ENCODE data around the gene ALKBH8. TPM values are rescaled to one million over a fixed set of nuclear protein-coding genes. Genes with fewer than 3 reads are reported as not detected.
"Not testable (repeated sequence)": the region's sequence is repeated elsewhere in the genome, so short reads cannot be mapped to it uniquely, and the experiment has no call there.

Gene ALKBH8
- total and polyA plus RNA-seq, 9 donors = 2.8 to 10.1 (median 6.7) TPM

DNA sequence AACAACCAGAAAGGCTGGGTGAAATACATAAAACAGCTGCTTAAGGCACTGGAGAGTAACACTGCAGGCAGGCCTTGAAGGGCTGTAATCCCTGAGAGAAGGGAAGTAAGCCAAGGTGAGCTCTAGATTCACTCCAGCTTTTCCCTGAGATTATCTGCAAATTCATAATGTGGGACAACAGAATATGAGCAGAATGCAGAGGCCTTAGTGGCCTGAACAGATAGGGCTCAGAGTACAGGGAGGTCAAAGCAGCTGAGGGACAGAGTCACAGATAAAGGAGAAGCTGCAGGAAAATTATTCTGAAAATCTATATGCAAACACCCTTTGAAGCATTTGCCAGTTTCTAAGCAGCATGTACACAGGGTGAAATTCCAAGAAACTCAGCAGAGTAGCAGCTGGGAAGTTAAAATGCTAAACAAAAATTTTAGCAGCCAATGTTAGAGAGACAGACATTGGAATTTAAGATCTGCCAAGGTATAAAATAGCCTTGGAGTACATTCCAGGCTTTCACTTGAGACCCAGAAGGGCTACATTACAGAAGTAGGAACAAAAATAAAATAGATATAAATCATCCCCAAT lies 59.8 kb downstream of the ALKBH8 start:
- H3K4me1 ChIP-seq (ENCODE audit: insufficient read depth) = no peaks in the 10 kb centered on the region
- TF ChIP-seq POLR2A (IDR thresholded peaks at IDR 0.05) (no peak), EP300 (IDR thresholded peaks at IDR 0.05) (no peak)
- TF ChIP-seq, protein P1, sequence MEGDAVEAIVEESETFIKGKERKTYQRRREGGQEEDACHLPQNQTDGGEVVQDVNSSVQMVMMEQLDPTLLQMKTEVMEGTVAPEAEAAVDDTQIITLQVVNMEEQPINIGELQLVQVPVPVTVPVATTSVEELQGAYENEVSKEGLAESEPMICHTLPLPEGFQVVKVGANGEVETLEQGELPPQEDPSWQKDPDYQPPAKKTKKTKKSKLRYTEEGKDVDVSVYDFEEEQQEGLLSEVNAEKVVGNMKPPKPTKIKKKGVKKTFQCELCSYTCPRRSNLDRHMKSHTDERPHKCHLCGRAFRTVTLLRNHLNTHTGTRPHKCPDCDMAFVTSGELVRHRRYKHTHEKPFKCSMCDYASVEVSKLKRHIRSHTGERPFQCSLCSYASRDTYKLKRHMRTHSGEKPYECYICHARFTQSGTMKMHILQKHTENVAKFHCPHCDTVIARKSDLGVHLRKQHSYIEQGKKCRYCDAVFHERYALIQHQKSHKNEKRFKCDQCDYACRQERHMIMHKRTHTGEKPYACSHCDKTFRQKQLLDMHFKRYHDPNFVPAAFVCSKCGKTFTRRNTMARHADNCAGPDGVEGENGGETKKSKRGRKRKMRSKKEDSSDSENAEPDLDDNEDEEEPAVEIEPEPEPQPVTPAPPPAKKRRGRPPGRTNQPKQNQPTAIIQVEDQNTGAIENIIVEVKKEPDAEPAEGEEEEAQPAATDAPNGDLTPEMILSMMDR (IDR thresholded peaks at IDR 0.05) = no peak
- peaks cover 0 to 4% of the 10 kb centered on the region in 2 donors for H3K9me3 ChIP-seq
- no peaks in the 10 kb centered on the region for H3K36me3 ChIP-seq
- no peaks in the 10 kb centered on the region for H3K27me3 ChIP-seq
- H3K27ac ChIP-seq = no peak overlapping the region
- no peak overlapping the region for H3K4me3 ChIP-seq
- no peak for DNase-seq
- intact Hi-C loops (cut with DNase I) = no loop called here

DNA sequence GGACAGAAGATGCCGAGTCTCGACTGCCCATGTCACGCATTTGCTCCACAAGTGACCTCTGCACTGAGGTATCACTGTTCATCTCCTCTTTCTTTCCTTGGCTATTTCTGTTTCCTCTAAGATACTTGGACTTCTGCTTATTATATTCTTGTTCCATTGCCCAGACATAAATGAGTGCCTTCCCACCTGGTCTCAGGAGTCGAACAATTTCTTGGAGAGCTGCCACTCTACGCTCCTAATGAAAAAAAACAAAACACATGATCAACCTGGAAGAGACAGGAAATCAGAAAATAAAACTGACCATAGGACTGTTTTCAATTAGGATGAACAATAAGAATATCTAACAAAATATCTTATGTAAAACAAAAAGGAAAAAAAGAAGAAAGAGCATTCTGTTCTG lies 60.6 kb downstream of the ALKBH8 start:
- no peak overlapping the region for H3K4me3 ChIP-seq
- no peak for DNase-seq
- H3K4me1 ChIP-seq (ENCODE audit: insufficient read depth) = no peaks in the 10 kb centered on the region
- intact Hi-C loops (cut with DNase I) = no loop called here
- no peaks in the 10 kb centered on the region for H3K27me3 ChIP-seq
- H3K36me3 ChIP-seq = no peaks in the 10 kb centered on the region
- TF ChIP-seq, protein P1 (IDR thresholded peaks at IDR 0.05) = no peak
- no peak for TF ChIP-seq EP300 (IDR thresholded peaks at IDR 0.05)
- no peak for TF ChIP-seq POLR2A (IDR thresholded peaks at IDR 0.05)
- H3K27ac ChIP-seq = no peak overlapping the region
- WGBS, 3 donors = 38 to 46% (median 45%) methylated on average over 5 of the region's 5 CpGs
- peaks cover 0 to 4% of the 10 kb centered on the region in 2 donors for H3K9me3 ChIP-seq

DNA sequence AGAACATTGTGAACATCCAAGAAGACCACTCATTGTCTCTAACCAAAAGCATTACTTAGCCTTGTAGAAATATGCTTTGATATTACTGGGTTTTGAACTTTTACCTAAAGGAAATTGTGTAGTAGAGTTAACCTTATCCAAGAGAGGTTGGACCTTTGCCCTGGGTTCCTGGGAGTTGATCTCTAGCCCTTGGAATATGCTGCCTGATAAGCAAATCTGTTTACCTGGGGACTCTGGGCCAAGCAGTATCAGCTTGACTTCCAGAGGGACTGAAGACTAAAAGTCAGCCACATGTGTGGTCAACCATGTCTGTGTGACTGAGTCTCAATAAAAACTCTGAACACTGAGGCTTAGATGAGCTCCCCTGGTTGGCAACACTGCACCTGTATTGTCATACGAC lies 63.8 kb downstream of the ALKBH8 start:
- WGBS, 3 donors = 96 to 100% (median 100%) methylated on average over 1 of the region's 1 CpG
- H3K27ac ChIP-seq = no peak overlapping the region
- intact Hi-C loops (cut with DNase I) = no loop called here
- no peaks in the 10 kb centered on the region for H3K27me3 ChIP-seq
- H3K4me3 ChIP-seq = no peak overlapping the region
- no peaks in the 10 kb centered on the region for H3K4me1 ChIP-seq (ENCODE audit: insufficient read depth)
- TF ChIP-seq, protein P1 (IDR thresholded peaks at IDR 0.05) = no peak
- TF ChIP-seq EP300 (IDR thresholded peaks at IDR 0.05) = no peak
- no peak for TF ChIP-seq POLR2A (IDR thresholded peaks at IDR 0.05)
- no peaks in the 10 kb centered on the region for H3K36me3 ChIP-seq
- peaks cover 0 to 4% of the 10 kb centered on the region in 2 donors for H3K9me3 ChIP-seq
- DNase-seq = no peak

DNA sequence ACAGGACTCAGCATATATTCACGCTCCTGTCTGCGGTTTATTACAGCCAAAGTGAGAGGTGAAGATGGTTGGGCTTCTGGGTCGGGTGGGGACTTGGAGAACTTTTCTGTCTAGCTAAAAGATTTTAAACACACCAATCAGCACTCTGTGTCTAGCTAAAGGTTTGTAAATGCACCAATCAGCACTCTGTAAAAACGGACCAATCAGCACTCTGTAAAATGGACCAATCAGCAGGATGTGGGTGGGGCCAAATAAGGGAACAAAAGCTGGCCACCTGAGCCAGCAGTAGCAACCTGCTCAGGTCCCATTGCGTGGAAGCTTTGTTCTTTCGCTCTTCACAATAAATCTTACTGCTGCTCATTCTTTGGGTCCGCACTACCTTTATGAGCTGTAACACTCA lies 68.2 kb downstream of the ALKBH8 start:
- WGBS, 3 donors = 89 to 98% (median 96%) methylated on average over 7 of the region's 7 CpGs
- H3K36me3 ChIP-seq; H3K4me3 ChIP-seq; H3K27ac ChIP-seq; DNase-seq; H3K4me1 ChIP-seq (ENCODE audit: insufficient read depth); H3K9me3 ChIP-seq; H3K27me3 ChIP-seq: not testable (repeated sequence)
- intact Hi-C loops (cut with DNase I) = loop anchor here in 1 of 4 donors (1.0 kb wide), 1 partner anchor 13 kb away; no protein-coding TSS in a partner anchor

DNA sequence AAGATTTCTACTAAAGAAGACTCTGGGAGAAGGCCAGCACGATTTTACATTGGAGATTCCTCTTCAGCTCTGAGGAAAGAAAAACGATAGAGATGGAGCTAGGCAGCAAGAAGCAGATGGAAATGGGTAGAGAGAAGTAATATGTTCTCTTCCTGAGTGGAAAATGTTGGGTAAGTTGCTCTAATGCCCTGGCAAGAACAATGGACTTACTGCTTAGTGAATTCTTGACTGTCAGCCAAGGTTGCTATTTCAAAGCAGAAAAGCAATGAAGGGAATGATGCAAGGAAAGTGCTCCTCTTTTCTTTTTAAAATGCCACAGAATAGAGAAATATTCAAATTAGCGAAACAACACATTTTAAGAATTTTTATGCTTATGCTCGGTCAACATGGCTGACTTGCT lies 69.5 kb downstream of the ALKBH8 start:
- Histone ChIP-seq H3K36me3 (no peaks in the 10 kb centered on the region), H3K9me3 (no peaks in the 10 kb centered on the region), H3K27ac (no peak overlapping the region), H3K4me3 (no peak overlapping the region), H3K4me1 (ENCODE audit: insufficient read depth) (no peaks in the 10 kb centered on the region), H3K27me3 (no peaks in the 10 kb centered on the region)
- intact Hi-C loops (cut with DNase I) = no loop called here
- no peak for DNase-seq
- WGBS, 3 donors = 48 to 56% (median 51%) methylated on average over 4 of the region's 4 CpGs
- TF ChIP-seq EP300 (IDR thresholded peaks at IDR 0.05) = no peak
- TF ChIP-seq, protein P1 (IDR thresholded peaks at IDR 0.05) = no peak
- TF ChIP-seq POLR2A (IDR thresholded peaks at IDR 0.05) = no peak
